NCI-H226 (cell line): ENCODE results near the gene LRRC3.
"Not testable (repeated sequence)": the region's sequence is repeated elsewhere in the genome, so short reads cannot be mapped to it uniquely, and the experiment has no call there.

ENCODE experiments used
- DNase-seq: peaks from one replicate; pipeline ENCODE4 v3.0.0-alpha.2; 2015

LRRC3 gene

GRCh38 chr21:44459712-44460440, 4.6 kb downstream of the LRRC3 start:
- DNase-seq, result no peak

DNA sequence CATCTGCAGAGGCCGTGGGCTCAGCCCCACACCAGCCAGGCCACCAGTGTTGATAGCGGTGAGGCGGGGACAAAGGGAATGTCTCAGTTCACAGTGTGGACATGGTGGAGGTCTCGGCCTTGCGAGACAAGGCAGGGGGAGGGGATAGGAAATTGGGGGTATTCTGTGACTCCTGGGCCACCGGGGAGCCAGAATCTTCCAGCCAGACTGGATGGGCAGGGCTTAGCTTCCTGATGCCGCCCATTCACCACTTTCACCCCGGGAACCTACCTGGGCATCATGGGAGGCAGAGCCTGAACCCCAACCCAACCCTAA, 5.1 kb downstream of the LRRC3 start:
- DNase-seq, result no peak

DNA sequence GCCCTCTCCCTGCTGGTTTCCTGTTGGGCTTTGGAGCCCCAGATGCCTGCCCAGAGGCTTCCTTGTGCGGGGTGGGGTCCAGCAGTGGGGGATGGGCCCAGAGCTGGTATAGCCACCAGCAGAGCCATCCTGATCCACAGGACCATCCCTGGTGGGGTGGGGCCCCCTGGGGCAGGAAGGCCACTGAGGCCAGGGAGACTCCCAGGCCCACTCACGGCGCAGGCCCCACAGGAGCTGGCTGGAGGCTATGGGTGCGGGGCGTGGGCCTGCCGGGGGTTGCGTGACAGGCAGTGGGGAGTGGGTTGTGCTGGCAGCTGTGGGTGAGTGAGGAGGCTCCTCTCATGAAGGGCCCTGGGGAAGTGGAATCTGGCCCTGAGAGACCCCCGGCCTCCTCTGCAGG, 5.7 kb downstream of the LRRC3 start:
- DNase-seq, result no peak

DNA sequence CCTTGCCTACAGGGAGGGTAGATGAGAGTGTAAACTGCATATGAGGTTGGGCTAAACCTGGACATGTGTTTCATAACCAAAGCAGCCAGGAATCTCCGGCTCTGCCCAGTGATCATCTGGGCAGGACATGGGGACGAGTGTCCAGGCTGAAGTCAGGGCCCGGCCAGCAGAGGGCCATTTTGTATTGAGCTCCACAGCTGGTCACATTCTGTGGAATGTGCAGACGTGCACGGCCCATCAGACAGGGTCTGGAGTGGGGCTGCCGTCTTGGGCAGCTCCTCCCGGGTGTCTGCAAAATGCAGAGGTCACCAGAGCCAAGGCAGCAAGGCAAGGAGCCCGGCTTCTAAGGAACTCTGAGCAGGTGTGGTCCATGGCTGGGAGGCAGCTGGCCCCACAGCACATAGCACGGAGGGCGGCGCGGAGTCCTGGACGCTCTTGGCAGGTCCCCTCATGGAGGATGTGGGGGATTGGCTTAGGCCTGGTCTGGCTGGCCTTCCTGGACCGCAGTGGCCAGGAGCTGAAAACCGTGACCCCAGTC, 6.2 kb downstream of the LRRC3 start:
- DNase-seq, result no peak

DNA sequence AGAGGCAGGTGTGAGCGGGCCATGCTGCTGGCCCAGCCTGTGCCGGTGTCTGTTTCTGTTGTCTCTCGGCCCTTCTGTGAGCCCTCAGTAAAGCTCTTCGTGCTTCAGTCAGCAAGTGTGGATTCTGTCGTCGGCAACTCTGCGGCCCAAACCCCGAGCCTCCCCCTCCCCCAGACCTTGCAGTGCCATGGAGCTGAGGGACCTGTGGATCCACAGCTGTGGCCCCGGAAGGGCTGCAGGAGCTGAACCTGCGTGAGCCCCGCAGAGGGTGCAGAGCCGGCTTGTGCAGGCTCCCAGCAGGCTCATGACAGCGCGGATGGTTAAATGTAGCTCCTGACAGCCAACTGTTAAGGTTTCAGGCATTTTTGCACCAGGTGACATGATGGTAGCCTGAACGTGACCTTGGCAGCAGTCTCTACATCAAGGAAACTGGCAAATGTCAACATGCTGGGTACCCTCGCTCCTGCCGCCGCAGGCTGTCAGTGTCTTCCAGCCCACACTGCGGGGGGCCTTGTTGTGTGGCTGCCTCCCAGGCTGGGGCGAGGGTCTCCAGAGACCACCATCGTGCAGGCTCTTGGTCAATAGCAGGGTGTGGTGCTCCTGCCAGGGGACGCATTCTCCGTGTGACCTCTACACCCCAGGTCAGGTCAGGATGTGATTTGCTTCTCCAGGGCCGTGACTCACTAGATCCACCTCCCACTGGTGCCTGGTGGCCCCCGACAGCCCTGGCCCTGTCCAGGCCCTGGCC, 7.0 kb downstream of the LRRC3 start:
- DNase-seq, result no peak

DNA sequence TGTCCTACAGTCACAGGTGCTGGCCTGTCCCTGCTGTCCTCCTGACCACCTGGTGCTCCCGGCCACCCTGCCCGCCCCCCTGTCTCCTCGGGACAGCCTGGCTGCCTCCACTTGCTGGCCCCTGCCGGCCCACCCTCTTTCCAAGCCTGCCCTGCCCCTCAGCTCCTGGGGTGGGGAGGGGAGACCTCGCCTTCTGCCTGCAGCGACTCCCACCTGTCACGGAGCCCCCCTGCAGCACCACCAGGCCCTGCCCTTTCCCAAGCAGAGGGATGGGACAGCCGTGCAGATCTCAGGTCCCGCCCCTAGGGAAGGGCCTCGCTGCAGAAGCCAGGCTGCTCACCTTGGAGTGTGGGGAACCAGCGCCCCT, 7.5 kb downstream of the LRRC3 start:
- DNase-seq, result no peak

GRCh38 chr21:44463724-44464123, 8.4 kb downstream of the LRRC3 start:
- DNase-seq, result no peak

DNA sequence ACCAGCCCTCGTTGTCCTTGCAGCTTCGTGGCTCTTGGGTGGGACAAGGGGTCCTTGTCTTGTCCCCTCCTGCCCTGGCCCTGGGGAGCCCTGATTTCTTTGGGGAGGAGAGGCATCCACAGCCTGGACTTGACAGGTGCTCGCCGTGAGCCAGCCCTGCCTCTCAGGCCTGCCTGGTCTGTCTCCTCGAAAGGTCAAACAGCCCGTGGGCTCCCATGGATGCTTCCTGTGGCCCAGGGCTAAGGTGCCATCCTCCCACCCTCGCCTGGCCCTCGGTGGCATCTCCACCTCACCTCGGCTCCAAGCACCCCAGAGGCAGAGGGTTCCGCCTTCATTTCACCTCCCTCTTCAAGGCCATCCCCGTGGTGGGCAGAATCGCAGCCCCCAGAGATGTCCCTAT, 9.0 kb downstream of the LRRC3 start:
- no peak for DNase-seq

- DNase-seq, result no peak
These were observed 11.1 kb downstream of the LRRC3 start for GRCh38 chr21:44466351-44466954.

GRCh38 chr21:44466996-44467858, 11.9 kb downstream of the LRRC3 start:
- no peak for DNase-seq

GRCh38 chr21:44467859-44468195, 12.5 kb downstream of the LRRC3 start:
- DNase-seq, result no peak

- DNase-seq, result no peak
These were observed 16.0 kb downstream of the LRRC3 start for GRCh38 chr21:44471341-44471740.

GRCh38 chr21:44471996-44472395, 16.7 kb downstream of the LRRC3 start:
- DNase-seq, result no peak

GRCh38 chr21:44473915-44474555, 18.7 kb downstream of the LRRC3 start:
- DNase-seq, result no peak

DNA sequence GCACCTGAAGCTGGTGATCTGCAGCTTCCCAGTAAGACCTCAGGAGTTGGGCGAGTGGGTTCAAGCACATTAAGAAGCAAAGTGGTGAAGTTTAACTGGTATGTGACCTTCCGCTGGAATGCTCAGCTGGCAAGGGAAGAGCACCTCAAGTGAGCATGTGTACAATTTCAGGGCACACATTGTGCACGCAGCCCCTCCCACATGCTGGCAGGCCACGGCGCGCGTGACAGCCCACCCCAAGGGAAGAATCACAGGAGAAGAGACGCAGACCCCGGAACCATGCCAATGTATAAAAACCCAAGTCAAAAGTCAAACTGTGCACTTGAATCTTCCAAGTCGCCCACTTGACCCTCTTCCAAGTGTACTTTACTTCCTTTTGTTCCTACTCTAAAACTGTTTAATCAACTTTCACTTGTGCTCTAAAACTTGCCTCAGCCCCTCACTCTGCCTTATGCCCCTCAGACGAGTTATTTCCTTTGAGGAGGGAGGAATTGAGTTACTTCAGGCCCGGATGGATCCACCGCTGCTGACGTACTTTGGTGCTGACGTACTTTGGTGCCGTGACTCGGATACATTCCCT, 20.0 kb downstream of the LRRC3 start:
- DNase-seq, result no peak

- DNase-seq, result no peak
These were observed 21.8 kb downstream of the LRRC3 start for GRCh38 chr21:44477131-44477530.

- no peak for DNase-seq
These were observed 22.4 kb downstream of the LRRC3 start for GRCh38 chr21:44477712-44478111.

DNA sequence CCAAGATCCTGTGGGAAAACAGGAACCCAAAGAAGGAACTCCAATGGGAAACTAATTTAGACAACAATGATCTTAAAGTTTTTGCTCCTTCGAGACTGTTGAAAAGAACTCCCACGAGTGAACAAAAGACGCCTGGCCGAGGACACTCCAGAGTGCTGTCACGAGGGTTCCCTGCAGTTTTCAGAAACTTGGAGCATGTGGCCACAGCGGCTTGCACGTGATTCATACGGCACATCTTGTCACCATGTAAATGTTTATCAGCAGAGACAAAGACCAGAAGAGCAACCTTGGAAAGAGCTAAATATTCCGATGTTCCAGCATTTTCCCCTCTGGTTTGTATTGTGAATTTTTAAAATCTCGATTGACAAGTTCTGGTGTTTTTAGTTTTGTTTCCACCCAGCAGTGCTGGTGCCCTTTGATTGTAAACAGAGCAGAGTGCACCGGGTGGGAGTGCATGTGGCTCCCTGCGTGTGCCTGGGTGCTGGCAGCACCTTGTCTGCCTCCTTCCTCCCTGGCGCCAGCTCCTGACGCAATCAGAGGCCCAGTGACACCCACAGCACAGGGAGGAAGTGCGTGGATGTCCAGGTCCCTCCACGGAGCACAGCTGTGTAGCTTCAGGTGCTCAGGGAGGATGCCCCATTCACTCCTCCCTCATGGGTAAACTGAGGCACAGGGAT, 23.0 kb downstream of the LRRC3 start:
- no peak for DNase-seq

- no peak for DNase-seq
These were observed 23.5 kb downstream of the LRRC3 start for GRCh38 chr21:44478801-44479167.

DNA sequence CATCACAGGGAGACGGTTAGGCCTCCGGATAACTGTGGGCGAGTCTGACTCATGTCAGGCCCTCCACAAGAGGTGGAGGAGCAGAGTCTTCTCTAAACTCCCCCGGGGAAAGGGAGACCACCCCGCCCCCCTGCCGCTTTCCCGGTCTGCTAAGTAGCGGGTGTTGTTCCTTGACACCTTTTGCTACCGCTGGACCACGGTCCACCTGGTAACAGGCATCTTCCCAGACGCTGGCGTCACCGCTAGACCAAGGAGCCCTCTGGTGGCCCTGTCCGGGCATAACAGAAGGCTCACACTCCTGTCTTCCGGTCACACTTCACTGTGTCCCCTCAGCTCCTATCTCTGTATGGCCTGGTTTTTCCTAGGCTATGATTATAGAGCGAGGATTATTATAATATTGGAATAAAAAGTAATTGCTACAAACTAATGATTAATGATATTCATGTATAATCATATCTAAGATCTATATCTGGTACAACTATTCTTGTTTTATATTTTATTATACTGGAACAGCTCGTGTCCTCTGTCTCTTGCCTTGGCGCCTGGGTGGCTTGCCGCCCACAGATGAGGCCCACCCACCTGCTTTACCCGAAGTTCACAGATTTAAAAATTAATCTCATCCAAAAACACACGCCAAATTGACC, 24.4 kb downstream of the LRRC3 start:
- DNase-seq, result not testable (repeated sequence)
